Astrocyte of the spinal cord (primary cell): ENCODE data around the gene OSER1.

Source experiments
- DNase-seq: peaks from one replicate; pipeline ENCODE4 v3.0.0; 2011; ENCODE audit warnings: low read depth, low spot score
- H3K4me3 ChIP-seq: 2 replicates; pipeline ENCODE4 v1.5.1; 2011; ENCODE audit warnings: low read depth, mild to moderate bottlenecking, low read length, moderate library complexity
- in situ Hi-C: cut with HindIII; loops from 2 replicates; pipeline ENCODE4 v1.10.0; 2017; ENCODE audit warnings: low sequenced_read_pairs
- TF ChIP-seq, protein P1 (sequence below): IDR thresholded peaks from 2 replicates; pipeline ENCODE4 v1.5.1; 2012; ENCODE audit warnings: low read depth, mild to moderate bottlenecking, low read length, inconsistent platforms

OSER1 gene

DNA sequence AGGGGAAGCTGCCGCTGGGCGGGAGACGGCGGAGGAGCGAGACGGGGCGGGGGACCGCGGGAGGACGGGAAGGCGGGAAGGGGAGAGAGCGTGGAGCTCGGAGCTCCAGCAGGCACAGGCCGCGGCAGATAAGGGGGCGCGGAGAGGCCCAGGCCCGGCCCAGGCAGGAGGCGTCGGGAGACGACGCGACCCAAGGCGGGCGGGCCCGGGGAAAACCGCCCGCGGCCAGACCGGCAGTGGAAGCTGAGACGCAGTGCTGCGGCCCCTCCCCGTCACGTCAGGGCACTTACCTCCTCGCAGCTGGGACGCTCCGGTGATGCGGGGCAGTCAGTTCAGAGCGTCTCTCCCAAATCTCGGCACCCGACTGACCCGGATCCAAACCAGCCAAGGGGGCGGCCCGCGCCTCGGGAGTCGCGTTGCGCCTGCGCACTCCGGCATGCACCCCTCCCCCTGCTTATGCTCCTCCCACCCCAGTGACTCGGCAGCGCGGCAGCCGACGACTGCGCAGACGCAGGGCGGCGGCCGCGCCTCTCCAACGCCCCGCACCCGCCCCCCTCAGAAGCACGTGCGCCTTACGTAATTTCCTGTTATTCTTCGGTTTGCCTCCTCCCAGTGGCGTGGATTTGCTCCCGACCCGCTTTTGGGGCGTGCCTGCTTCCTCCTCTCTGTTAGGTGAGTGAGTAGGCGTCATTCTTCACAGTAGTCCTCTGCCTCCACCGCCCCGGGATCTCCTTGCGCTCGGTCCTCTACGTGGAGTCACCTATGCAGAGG, at the start of gene OSER1:
OSER1 (minus strand) TSS at position 366 of the 771 bp plus-strand sequence. CDS start 3,814 bp downstream, outside the sequence.
- TF ChIP-seq, protein P1, sequence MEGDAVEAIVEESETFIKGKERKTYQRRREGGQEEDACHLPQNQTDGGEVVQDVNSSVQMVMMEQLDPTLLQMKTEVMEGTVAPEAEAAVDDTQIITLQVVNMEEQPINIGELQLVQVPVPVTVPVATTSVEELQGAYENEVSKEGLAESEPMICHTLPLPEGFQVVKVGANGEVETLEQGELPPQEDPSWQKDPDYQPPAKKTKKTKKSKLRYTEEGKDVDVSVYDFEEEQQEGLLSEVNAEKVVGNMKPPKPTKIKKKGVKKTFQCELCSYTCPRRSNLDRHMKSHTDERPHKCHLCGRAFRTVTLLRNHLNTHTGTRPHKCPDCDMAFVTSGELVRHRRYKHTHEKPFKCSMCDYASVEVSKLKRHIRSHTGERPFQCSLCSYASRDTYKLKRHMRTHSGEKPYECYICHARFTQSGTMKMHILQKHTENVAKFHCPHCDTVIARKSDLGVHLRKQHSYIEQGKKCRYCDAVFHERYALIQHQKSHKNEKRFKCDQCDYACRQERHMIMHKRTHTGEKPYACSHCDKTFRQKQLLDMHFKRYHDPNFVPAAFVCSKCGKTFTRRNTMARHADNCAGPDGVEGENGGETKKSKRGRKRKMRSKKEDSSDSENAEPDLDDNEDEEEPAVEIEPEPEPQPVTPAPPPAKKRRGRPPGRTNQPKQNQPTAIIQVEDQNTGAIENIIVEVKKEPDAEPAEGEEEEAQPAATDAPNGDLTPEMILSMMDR, result no peak
- peak; percentile 97 for DNase-seq
- in situ Hi-C loops, result no loop called here
- peak within 1 kb of the TSS; percentile 92 for H3K4me3 ChIP-seq

DNA sequence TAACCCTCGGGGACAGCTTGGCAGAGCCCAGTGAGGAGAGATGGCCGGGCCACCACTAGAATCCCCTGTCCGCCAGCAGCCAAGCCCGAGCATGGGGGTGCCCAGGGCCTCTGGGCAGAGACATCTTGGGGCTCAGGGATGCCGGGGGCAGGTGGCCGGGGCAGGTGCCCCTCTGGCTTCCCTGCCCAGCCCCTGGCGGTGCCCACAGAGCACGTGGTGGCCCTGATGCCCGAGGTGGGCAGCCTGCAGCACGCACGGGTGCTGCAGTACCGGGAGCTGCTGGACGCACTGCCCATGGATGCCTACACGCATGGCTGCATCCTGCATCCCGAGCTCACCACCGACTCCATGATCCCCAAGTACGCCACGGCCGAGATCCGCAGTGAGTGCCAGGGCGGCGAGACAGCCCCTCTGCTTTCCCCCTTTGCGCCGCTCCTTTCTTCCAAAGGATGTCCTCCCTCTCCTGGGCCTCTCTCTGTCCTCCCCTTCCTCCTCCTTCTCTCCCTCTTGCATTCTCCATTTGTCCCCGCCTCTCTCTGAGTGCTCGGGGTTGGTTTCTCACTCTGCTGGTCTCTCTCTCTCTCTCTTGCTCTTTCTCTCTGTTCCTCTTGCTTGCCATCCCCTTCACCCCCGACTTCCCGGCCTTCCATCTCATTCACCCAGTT, 47.8 kb upstream of the OSER1 start:
- TF ChIP-seq, protein P1, result no peak
- DNase-seq, result no peak
- in situ Hi-C loops, result no loop called here
- H3K4me3 ChIP-seq, result no peak overlapping the region

DNA sequence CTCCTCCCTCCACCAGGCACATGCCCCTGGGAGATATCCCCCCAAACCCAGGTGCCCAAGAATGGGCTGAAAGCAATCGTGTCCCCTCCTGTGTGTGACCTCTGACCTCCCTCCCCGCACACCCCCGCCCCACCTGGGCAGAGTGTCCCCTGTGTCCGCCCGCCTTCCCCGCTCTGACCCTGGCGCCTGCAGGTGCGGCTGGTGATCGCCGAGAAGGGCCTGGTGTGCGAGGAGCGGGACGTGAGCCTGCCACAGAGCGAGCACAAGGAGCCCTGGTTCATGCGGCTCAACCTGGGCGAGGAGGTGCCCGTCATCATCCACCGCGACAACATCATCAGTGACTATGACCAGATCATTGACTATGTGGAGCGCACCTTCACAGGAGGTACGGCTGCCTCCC, 46.4 kb upstream of the OSER1 start:
- in situ Hi-C loops, result no loop called here
- DNase-seq, result no peak
- TF ChIP-seq, protein P1, result no peak
- H3K4me3 ChIP-seq, result no peak overlapping the region

DNA sequence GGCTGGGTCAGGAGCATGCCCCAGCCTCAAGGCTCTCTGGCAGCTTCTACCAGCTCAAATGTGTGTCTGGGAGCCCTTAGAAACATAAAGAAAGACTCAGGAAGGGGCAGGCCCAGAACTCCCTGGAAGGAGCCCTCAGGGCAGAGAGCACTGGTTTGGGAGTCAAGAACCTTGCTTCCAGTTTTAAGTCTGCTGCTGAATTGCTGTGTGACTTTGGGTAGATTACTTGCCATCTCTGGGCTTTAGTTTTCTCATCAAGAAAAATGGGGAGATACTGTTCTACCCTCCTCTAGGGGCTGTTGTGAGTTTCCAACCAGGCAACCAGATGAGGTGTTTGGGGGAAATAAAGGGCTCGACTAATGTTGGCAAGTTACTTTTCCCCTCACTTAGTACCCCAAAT, 45.4 kb upstream of the OSER1 start:
- no peak overlapping the region for H3K4me3 ChIP-seq
- in situ Hi-C loops, result no loop called here
- DNase-seq, result no peak
- TF ChIP-seq, protein P1, result no peak

DNA sequence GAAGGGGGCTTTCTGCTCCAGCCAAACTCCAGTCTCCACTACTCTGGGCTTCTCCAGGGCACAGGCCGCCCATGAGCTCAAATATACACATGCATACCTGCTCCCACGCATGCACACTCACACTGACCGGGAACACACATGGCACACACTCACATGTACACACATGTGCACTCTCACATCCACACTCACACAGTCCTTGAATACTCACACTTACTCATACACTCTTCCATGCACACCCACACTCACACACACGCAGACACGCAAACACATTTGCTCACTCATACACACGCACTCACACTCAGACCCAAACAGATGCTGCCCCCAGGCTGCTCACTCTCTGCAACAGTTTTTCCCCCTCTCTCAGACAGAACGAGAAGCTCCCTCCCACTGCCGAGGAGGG, 43.5 kb upstream of the OSER1 start:
- TF ChIP-seq, protein P1, result no peak
- H3K4me3 ChIP-seq, result no peak overlapping the region
- in situ Hi-C loops, result no loop called here
- DNase-seq, result no peak

DNA sequence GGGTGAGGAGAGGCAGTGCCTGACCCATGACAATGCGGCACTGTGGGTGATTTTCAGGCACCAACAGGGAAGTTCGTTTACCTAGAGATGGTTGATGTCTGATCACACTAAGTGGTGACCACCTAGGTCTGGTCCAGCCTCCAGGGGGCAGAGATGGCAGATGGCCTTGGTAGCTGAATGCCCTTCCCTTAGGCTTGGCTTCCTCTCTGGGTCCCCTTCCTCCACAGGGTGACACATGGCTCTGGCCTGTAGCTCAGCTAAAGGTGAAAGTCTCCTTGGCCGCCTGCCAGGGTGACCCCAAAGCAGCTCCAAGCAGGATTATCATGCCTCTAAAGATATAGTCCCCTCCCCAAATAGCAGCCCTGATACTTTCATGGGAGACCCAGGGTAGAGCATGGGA, 43.0 kb upstream of the OSER1 start:
- DNase-seq, result no peak
- TF ChIP-seq, protein P1, result no peak
- in situ Hi-C loops, result no loop called here
- H3K4me3 ChIP-seq, result no peak overlapping the region
